ENCODE measurements around the gene RAB3IP.

GRCh38 chr12:69714542-69714941 lies 24.1 kb upstream of the RAB3IP start:
- TF ChIP-seq POLR2A (IDR thresholded peaks at IDR 0.05) (no peak), CTCF (IDR thresholded peaks at IDR 0.05) (no peak)
